Brain microvascular endothelial cell (primary cell): ENCODE data around the gene ITIH3.

Source experiments
- DNase-seq: peaks from one replicate; pipeline ENCODE4 v3.0.0-alpha.2; 2020
- H3K27ac ChIP-seq: fragments of 250-450 bp; sonication (Bioruptor Pico); 2 replicates; pipeline ENCODE4 v1.5.1; 2020; ENCODE audit warnings: mild to moderate bottlenecking, moderate library complexity
- H3K27me3 ChIP-seq: fragments of 250-450 bp; sonication (Bioruptor Pico); replicated peaks from 2 replicates; pipeline ENCODE4 v1.5.1; 2020; ENCODE audit warnings: mild to moderate bottlenecking
- H3K36me3 ChIP-seq: fragments of 250-450 bp; sonication (Bioruptor Pico); replicated peaks from 2 replicates; pipeline ENCODE4 v1.5.1; 2020; ENCODE audit warnings: mild to moderate bottlenecking
- H3K4me3 ChIP-seq: 2 replicates; pipeline ENCODE4 v1.5.1; 2011; ENCODE audit warnings: low read depth, mild to moderate bottlenecking, control low read depth, low read length, moderate library complexity
- CTCF ChIP-seq: IDR thresholded peaks from 2 replicates; pipeline ENCODE4 v1.5.1; 2011; ENCODE audit warnings: low read depth, mild to moderate bottlenecking, moderate library complexity, low read length, control low read depth, inconsistent platforms; ENCODE audit errors: missing control alignments
- in situ Hi-C: cut with HindIII; loops from 2 replicates; pipeline ENCODE4 v1.10.0; 2017; ENCODE audit warnings: low sequenced_read_pairs, low pct_ligation_motif_present

The ITIH3 gene

DNA sequence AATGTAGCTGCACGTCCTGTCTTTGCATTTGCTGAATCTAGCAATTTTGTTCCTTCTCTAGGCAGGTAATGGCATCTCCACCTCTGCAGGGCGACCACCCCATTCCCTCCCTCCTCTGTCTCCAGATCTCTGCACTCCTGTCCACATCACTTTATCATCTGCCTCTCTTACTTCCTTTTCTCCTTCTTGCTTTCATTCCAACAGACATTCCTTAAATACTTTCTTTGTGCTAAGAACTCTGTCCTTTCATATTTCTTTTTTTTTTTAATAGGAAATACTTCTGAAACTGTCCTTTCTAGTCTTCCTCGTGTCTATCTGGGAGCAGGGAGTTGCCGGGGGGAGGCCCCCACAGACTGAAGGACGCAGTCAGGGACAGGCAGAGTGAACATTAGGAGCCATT is 7.2 kb downstream of the ITIH3 start:
- no peak for DNase-seq
- no peak overlapping the region for H3K4me3 ChIP-seq
- H3K27ac ChIP-seq: no peak overlapping the region
- no peaks in the 10 kb centered on the region for H3K36me3 ChIP-seq
- H3K27me3 ChIP-seq: no peaks in the 10 kb centered on the region
- TF ChIP-seq CTCF: no peak
- in situ Hi-C loops: no loop called here

- H3K27ac ChIP-seq: no peak overlapping the region
- H3K4me3 ChIP-seq: no peak overlapping the region
- no peaks in the 10 kb centered on the region for H3K27me3 ChIP-seq
- in situ Hi-C loops: no loop called here
- H3K36me3 ChIP-seq: no peaks in the 10 kb centered on the region
- no peak for DNase-seq
- TF ChIP-seq CTCF: no peak
These were observed 10.9 kb downstream of the ITIH3 start for GRCh38 chr3:52805270-52806039.

DNA sequence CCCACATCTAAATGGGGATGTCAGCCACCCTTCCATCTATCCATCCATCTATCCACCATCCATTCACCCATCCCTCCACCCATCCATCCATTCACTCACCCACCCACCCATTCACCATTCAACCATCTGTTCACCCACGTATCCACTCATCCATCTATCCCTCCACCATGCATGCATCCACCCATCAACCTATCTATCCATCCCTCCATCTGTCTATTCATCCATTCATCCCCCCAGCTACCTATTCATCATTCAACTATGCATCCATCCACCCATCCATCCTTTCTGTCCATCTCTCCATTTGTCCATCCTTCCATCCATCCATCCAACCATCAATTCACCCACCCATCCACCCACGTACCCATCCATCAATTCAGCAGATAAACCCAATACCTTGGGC is 14.6 kb downstream of the ITIH3 start:
- Histone ChIP-seq H3K36me3 (no peaks in the 10 kb centered on the region), H3K27me3 (no peaks in the 10 kb centered on the region), H3K4me3 (no peak overlapping the region), H3K27ac (no peak overlapping the region)
- in situ Hi-C loops: no loop called here
- TF ChIP-seq CTCF: no peak
- no peak for DNase-seq

DNA sequence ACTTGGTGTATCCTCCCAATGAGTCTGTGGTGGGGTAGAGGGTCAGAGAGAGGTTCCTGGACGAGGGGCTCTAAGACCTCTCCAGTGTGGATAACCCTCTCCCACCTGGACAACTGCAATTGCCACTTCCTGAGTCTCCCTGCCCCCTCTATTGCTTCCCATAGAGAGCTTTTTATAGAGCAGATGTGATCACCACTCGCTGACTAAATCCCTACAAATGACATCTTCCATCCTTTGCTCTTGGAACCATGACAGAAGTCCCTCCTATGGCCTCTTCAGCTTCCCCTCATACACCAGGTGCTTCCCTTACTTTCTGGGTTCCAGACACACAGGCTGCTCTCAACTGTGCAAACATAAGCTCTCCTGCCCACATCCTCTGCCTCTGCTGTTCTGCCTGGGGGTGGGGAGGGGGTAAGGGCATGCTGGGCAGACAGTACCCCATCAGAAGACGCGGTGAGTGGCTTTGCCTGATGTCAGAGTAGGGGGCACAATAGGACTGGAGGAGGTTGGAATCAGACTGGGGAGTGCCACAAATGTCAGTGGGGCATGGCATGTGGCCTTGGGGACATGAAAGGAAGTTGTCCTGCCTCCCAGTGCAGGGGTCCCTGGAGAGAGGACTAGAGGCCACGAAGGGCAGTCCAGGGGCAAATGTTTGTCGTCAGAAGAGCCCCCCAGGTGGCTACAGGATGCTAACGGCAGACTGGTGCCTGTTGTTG is 15.2 kb downstream of the ITIH3 start:
- TF ChIP-seq CTCF: no peak
- Histone ChIP-seq H3K36me3 (no peaks in the 10 kb centered on the region), H3K27ac (no peak overlapping the region), H3K27me3 (no peaks in the 10 kb centered on the region), H3K4me3 (no peak overlapping the region)
- in situ Hi-C loops: no loop called here
- no peak for DNase-seq

DNA sequence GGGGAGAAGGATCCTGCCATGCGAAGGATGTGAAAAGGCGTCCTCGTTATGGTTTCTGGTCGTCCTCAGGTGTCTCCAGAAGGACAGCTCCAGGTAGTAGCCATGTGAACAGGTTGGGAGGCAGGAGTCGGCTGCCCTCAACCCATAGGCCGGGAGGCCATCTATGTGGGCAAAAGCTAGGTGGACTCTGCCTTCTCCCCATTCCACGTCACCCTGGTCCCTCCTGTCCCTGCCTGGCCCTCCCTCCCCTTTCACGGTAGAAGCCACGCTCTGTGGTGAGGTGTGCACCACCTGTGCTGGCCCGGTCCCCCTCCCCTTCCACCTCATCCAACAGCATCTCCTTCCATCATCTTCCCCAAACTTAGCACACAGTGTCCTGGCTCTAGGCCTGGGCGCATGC is 16.3 kb downstream of the ITIH3 start:
- no peak for DNase-seq
- Histone ChIP-seq H3K36me3 (no peaks in the 10 kb centered on the region), H3K27ac (no peak overlapping the region), H3K27me3 (no peaks in the 10 kb centered on the region), H3K4me3 (no peak overlapping the region)
- no peak for TF ChIP-seq CTCF
- in situ Hi-C loops: no loop called here
